PC-3 (cell line): ENCODE measurements around the gene RAB4A. TPM values are rescaled to one million over a fixed set of nuclear protein-coding genes. Genes with fewer than 3 reads are reported as not detected.

Experiments used
- ATAC-seq: fragments of 200-7000 bp; cut with Tn5 transposase; 2 replicates; pipeline ENCODE4 v1.9.1; 2020; ENCODE audit warnings: mild to moderate bottlenecking, moderate library complexity
- BruUV-seq: library from RNA; stranded (reverse); fragments of 400-500 nt; replicated peaks from 2 replicates; lab custom pipeline; 2021; lab: Mats Ljungman, UMichigan
- CTCF ChIA-PET: fragments of 300-600 bp; sonication (Branson Sonifier 250); formaldehyde crosslinking; loops from one replicate; lab custom pipeline; 2022; ENCODE audit warnings: antibody characterized with exemption; lab: Charles Lee
- POLR2A ChIA-PET: fragments of 300-600 bp; sonication (Branson Sonifier 250); formaldehyde crosslinking; loops from one replicate; lab custom pipeline; 2022; ENCODE audit warnings: antibody characterized with exemption; ENCODE audit not compliant: unreplicated experiment; lab: Charles Lee
- DNase-seq: peaks from one replicate; pipeline ENCODE4 v3.0.0-alpha.2; 2015
- H2AFZ ChIP-seq: fragments of 300-600 bp; sonication (generic); 2 replicates; pipeline ENCODE4 v1.6.0; 2016; ENCODE audit warnings: antibody characterized with exemption, low read length
- H3F3A ChIP-seq: fragments of 300-600 bp; sonication (generic); one replicate; pipeline ENCODE4 v1.6.0; 2017; ENCODE audit warnings: antibody characterized with exemption, low read length, control low read depth, mild to moderate bottlenecking; ENCODE audit not compliant: unreplicated experiment
- H3K27ac ChIP-seq: fragments of 300-600 bp; sonication (generic); 2 replicates; pipeline ENCODE4 v1.5.1; 2016; ENCODE audit warnings: mild to moderate bottlenecking, low read length
- H3K27me3 ChIP-seq: fragments of 300-600 bp; sonication (generic); 2 replicates; pipeline ENCODE4 v1.6.1; 2016; ENCODE audit warnings: low read length, mixed read lengths
- H3K36me3 ChIP-seq: fragments of 300-600 bp; sonication (generic); 2 replicates; pipeline ENCODE4 v1.6.1; 2016; ENCODE audit warnings: low read depth, mixed run types, low read length, mixed read lengths
- H3K4me1 ChIP-seq: fragments of 300-600 bp; sonication (generic); 2 replicates; pipeline ENCODE4 v1.5.1; 2016; ENCODE audit warnings: low read length; ENCODE audit not compliant: insufficient read depth
- H3K4me2 ChIP-seq: fragments of 300-600 bp; sonication (generic); 2 replicates; pipeline ENCODE4 v1.6.0; 2016; ENCODE audit warnings: low read length
- H3K4me3 ChIP-seq: fragments of 300-600 bp; sonication (generic); 2 replicates; pipeline ENCODE4 v1.5.1; 2016; ENCODE audit warnings: mild to moderate bottlenecking, low read length, mixed read lengths
- H3K79me2 ChIP-seq: fragments of 300-600 bp; sonication (generic); 2 replicates; pipeline ENCODE4 v1.6.1; 2017; ENCODE audit warnings: low read length, mixed read lengths
- H3K9ac ChIP-seq: fragments of 300-600 bp; sonication (generic); 2 replicates; pipeline ENCODE4 v1.6.0; 2016; ENCODE audit warnings: mild to moderate bottlenecking, low read length
- H3K9me2 ChIP-seq: fragments of 300-600 bp; sonication (generic); replicated peaks from 2 replicates; pipeline ENCODE4 v1.6.1; 2016; ENCODE audit warnings: mixed run types, low read length, mixed read lengths
- H3K9me3 ChIP-seq: fragments of 300-600 bp; sonication (generic); 2 replicates; pipeline ENCODE4 v1.6.1; 2016; ENCODE audit warnings: low read length, mixed read lengths
- H4K20me1 ChIP-seq: fragments of 300-600 bp; sonication (generic); 2 replicates; pipeline ENCODE4 v1.6.1; 2016; ENCODE audit warnings: low read length, mixed read lengths
- EZH2 ChIP-seq: fragments of 300-600 bp; sonication (generic); IDR thresholded peaks from one replicate; pipeline ENCODE4 v1.6.1; 2017; ENCODE audit warnings: antibody characterized with exemption, mild to moderate bottlenecking, low read length; ENCODE audit not compliant: unreplicated experiment
- EZH2phosphoT487 ChIP-seq: fragments of 300-600 bp; sonication (generic); IDR thresholded peaks from 2 replicates; pipeline ENCODE4 v1.6.1; 2018; ENCODE audit warnings: mild to moderate bottlenecking, antibody characterized with exemption, low read length, borderline replicate concordance
- intact Hi-C: fragments of 100-400 bp; cut with micrococcal nuclease; formaldehyde crosslinking; loops from 2 replicates; pipeline ENCODE4 v1.9.0; 2023
- total RNA-seq: library from RNA; depleted of rRNA; stranded (reverse); fragments of >200 nt; gene quantifications from 2 replicates; pipeline ENCODE4 v1.2.3, GENCODE V29; 2014
- TF ChIP-seq, protein P1 (sequence below): fragments of 300-600 bp; sonication (generic); conservative IDR thresholded peaks from 2 replicates; pipeline ENCODE4 v1.5.1; 2017; ENCODE audit warnings: antibody characterized with exemption, low read depth, mild to moderate bottlenecking, low read length

RAB4A gene
- total RNA-seq, 1 experiment from 2014 or later: 67.0 TPM

GRCh38 chr1:229342656-229343569 lies 72.0 kb downstream of the RAB4A start, which contains the start of gene CCSAP:
Gene CCSAP (minus strand): TSS chr1:229343047. CDS start chr1:229342465, 582 bp downstream.
- TF ChIP-seq EZH2 (no peak), EZH2phosphoT487 (no peak)
- TF ChIP-seq, protein P1, sequence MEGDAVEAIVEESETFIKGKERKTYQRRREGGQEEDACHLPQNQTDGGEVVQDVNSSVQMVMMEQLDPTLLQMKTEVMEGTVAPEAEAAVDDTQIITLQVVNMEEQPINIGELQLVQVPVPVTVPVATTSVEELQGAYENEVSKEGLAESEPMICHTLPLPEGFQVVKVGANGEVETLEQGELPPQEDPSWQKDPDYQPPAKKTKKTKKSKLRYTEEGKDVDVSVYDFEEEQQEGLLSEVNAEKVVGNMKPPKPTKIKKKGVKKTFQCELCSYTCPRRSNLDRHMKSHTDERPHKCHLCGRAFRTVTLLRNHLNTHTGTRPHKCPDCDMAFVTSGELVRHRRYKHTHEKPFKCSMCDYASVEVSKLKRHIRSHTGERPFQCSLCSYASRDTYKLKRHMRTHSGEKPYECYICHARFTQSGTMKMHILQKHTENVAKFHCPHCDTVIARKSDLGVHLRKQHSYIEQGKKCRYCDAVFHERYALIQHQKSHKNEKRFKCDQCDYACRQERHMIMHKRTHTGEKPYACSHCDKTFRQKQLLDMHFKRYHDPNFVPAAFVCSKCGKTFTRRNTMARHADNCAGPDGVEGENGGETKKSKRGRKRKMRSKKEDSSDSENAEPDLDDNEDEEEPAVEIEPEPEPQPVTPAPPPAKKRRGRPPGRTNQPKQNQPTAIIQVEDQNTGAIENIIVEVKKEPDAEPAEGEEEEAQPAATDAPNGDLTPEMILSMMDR: no peak
- POLR2A ChIA-PET: interaction anchor here (0.5 to 0.6 kb wide), 2 partner anchors 98 to 682 kb away, joined by 3 to 5 read pairs; no protein-coding TSS in a partner anchor
- peak; percentile 52 for ATAC-seq
- Histone ChIP-seq H3K4me1 (peaks cover 23% of the 10 kb centered on the region), H3K36me3 (no peaks in the 10 kb centered on the region), H3K4me2 (peak within 1 kb of the TSS; percentile 97), H3K4me3 (peak within 1 kb of the TSS; percentile 96), H3K9me3 (no peaks in the 10 kb centered on the region), H3K9ac (peak within 1 kb of the TSS; percentile 69), H2AFZ (peak within 1 kb of the TSS; percentile 97), H3K27me3 (no peaks in the 10 kb centered on the region), H3K79me2 (peaks cover 40% of the 10 kb centered on the region), H3K9me2 (no peaks in the 10 kb centered on the region), H3F3A (no peaks in the 10 kb centered on the region), H3K27ac (no peak within 1 kb of the TSS), H4K20me1 (no peaks in the 10 kb centered on the region)
- peak; percentile 49 for DNase-seq
- CTCF ChIA-PET: interaction anchor here (0.6 kb wide), 1 partner anchor 216 kb away, joined by 3 read pairs; no protein-coding TSS in a partner anchor
- no TSS peak for BruUV-seq
- intact Hi-C loops: loop anchor here (1.0 to 5.0 kb wide), 3 partner anchors 44 to 99 kb away; no protein-coding TSS in a partner anchor

DNA sequence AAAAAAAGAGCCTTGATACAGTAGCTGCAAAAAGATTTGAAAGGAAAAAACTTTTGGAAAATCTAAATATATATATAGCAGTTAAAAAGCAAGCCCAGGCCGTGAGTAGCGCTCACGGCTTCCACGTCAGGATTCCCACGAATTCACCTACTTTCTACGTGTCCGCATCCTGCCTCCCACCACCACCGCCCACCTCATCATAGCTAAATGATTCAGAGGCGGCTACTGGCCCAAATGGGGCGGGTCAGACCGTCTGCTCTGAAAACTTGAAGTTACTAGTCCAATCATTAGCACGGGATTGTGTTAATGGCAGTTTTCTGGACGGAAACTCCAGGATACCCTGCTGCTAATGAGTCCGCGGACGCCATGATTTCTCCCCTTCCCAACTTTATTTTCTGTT lies 73.2 kb downstream of the RAB4A start:
- H3K4me2 ChIP-seq: no peak overlapping the region
- DNase-seq (no peak), ATAC-seq (no peak)
- ChIA-PET CTCF (no interaction called here), POLR2A (interaction anchor here (0.6 kb wide), 2 partner anchors 45 to 100 kb away, joined by 3 to 4 read pairs; no protein-coding TSS in a partner anchor)
- intact Hi-C loops: loop anchor here (5.0 kb wide), 2 partner anchors 43 to 98 kb away; no protein-coding TSS in a partner anchor
- H3K36me3 ChIP-seq: no peaks in the 10 kb centered on the region
- peaks cover 28% of the 10 kb centered on the region for H3K79me2 ChIP-seq
- BruUV-seq: no TSS peak
- H3K4me1 ChIP-seq: peaks cover 22% of the 10 kb centered on the region
- TF ChIP-seq, protein P1: no peak
- no peak for TF ChIP-seq EZH2
- TF ChIP-seq EZH2phosphoT487: no peak
- H2AFZ ChIP-seq: no peak overlapping the region
- no peaks in the 10 kb centered on the region for H3K27me3 ChIP-seq
- H3K9me2 ChIP-seq: no peaks in the 10 kb centered on the region
- no peaks in the 10 kb centered on the region for H3K9me3 ChIP-seq
- H3F3A ChIP-seq: no peaks in the 10 kb centered on the region
- H3K27ac ChIP-seq: no peak overlapping the region
- H3K9ac ChIP-seq: no peak overlapping the region
- H3K4me3 ChIP-seq: no peak overlapping the region
- no peaks in the 10 kb centered on the region for H4K20me1 ChIP-seq
